ENCODE measurements around the gene C19orf67.

C19orf67 gene

DNA sequence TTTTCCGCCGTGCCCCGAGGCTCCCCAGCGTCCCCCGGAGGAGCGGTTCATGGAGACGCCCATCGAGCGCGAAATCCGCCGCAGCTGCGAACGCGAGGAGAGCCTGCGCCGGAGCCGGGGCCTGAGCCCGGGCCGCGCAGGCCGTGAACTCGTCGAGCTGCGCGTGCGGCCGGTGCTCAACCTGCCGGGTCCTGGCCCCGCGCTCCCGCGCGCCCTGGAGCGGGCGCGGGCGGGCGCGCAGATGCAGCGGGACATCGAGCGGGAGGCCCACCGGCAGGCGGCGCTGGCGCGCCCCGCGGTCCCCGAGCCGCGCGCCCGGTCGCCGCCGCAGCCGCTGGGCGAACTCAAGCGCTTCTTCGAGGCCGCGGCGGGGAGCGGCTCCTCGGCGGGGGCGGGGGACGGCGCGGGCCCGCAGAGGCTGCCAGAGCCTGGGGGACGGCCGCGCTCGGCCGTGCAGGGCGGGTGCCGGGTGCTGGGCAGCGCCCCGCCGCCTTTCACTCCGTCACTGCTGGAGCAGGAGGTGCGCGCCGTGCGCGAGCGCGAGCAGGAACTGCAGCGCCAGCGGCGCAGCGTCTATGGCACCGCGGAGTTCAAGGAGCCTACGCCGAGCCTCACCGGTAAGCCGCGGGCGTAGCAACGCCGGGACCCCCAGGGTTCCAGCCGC, 12.2 kb downstream of the C19orf67 start:
- DNase-seq (ENCODE audit: low read depth), result peak; percentile 47
- peak overlapping the region; percentile 62 for H3K4me3 ChIP-seq (ENCODE audit: low read depth, low read length)
- TF ChIP-seq, protein P1, sequence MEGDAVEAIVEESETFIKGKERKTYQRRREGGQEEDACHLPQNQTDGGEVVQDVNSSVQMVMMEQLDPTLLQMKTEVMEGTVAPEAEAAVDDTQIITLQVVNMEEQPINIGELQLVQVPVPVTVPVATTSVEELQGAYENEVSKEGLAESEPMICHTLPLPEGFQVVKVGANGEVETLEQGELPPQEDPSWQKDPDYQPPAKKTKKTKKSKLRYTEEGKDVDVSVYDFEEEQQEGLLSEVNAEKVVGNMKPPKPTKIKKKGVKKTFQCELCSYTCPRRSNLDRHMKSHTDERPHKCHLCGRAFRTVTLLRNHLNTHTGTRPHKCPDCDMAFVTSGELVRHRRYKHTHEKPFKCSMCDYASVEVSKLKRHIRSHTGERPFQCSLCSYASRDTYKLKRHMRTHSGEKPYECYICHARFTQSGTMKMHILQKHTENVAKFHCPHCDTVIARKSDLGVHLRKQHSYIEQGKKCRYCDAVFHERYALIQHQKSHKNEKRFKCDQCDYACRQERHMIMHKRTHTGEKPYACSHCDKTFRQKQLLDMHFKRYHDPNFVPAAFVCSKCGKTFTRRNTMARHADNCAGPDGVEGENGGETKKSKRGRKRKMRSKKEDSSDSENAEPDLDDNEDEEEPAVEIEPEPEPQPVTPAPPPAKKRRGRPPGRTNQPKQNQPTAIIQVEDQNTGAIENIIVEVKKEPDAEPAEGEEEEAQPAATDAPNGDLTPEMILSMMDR (IDR thresholded peaks at IDR 0.05; ENCODE audit: control insufficient read depth, extremely low read depth, insufficient read depth), result peak; percentile 76

DNA sequence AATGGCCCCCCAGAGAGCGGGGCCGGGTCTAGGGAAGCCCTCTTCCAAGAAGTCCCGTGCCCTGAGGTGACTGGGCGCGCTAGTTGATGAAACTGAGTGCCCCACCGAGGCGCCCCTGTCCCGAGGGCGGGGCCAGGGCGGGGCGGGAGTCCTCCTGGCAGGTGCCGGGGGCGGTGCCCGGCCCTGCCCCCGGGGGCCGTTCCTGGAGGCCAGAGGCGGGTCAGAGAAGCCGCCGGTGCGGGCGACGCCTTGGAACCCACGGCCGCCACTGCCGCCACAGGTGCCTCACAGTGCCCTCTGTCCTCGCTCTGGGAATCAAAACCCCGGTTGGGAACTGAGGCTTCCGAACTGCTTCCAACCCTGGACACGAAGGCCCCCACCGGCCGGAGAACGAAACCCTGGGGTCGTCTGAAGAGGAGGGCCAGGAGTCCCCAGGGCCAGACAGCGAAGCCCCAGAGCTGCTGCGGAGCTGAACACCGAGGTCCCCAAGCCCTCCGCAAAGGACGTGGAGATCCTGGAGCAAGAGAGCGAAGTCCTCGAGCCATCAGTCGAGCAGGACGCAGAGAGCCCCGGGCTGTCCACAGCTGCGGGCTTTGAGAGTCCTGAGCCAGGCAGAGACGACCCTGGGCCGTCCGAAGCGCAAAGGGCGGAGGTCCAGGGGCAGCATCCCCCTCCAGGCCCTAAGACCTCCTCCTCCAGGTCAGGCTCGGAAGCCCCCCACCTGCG, 12.9 kb downstream of the C19orf67 start, which contains the start of gene MISP3:
MISP3 (plus strand) TSS at position 252 of the 726 bp plus-strand sequence. CDS start 524 bp downstream, outside the sequence.
- H3K4me3 ChIP-seq (ENCODE audit: low read depth, low read length), result peak within 1 kb of the TSS; percentile 62
- TF ChIP-seq, protein P1 (IDR thresholded peaks at IDR 0.05; ENCODE audit: control insufficient read depth, extremely low read depth, insufficient read depth), result no peak
- no peak for DNase-seq (ENCODE audit: low read depth)

DNA sequence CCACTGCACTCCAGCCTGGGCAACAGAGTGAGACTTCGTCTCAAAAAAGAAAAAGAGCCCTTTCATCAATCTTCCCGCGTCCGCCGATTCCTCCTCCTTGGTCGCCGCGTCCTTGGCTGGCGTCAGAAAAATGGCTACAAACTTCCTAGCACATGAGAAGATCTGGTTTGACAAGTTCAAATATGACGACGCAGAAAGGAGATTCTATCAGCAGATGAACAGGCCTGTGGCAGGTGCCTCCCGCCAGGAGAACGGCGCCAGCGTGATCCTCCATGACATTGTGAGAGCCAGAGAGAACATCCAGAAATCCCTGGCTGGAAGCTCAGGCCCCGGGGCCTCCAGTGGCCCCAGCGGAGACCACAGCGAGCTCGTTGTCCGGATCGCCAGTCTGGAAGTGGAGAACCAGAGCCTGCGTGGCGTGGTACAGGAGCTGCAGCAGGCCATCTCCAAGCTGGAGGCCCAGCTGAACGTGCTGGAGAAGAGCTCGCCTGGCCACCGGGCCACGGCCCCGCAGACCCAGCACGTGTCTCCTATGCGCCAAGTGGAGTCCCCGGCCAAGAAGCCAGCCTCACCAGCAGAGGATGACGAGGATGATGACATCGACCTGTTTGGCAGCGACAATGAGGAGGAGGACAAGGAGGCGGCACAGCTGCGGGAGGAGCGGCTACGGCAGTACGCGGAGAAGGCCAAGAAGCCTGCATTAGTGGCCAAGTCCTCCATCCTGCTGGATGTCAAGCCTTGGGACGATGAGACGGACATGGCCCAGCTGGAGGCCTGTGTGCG, 15.1 kb downstream of the C19orf67 start:
- TF ChIP-seq, protein P1 (IDR thresholded peaks at IDR 0.05; ENCODE audit: control insufficient read depth, extremely low read depth, insufficient read depth), result no peak
- DNase-seq (ENCODE audit: low read depth), result no peak
- no peak overlapping the region for H3K4me3 ChIP-seq (ENCODE audit: low read depth, low read length)

DNA sequence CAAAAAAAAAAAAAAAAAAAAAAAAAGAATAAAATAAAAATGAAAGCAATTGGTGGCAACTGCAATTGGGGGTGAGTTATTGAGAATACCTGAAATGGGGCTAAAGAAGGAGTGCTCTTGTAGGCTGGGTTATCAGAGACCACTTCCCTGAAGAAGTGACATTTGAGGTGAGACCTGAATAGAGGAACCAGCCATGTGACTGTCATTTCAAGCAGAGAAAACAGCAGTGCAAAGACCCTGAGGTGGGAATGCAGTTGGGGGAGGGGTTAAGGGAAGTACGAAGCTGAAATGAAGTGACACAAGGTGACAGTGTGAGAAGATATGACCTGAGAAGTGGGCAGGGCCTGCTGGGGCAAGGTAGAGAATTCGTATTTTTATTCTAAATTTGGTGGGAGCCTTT, 19.4 kb downstream of the C19orf67 start:
- TF ChIP-seq, protein P1 (IDR thresholded peaks at IDR 0.05; ENCODE audit: control insufficient read depth, extremely low read depth, insufficient read depth), result no peak
- H3K4me3 ChIP-seq (ENCODE audit: low read depth, low read length), result no peak overlapping the region
- no peak for DNase-seq (ENCODE audit: low read depth)

DNA sequence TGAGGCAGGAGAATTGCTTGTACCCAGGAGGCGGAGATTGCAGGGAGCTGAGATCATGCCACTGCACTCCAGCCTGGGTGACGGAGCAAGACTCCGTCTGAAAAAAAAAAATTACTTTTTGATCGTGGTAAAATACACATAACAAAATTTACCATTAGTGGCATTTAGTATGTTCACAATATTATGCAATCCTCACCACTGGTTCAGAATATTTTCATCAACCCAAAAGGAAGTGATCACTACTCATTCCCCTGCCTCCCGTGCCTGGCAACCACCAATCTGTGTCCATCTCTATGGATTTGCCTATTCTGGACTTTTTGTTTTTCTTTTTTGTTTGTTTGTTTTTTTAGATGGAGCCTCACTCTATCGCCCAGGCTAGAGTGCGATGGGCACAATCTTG, 22.5 kb downstream of the C19orf67 start:
- H3K4me3 ChIP-seq (ENCODE audit: low read depth, low read length), result no peak overlapping the region
- DNase-seq (ENCODE audit: low read depth), result no peak
- TF ChIP-seq, protein P1 (IDR thresholded peaks at IDR 0.05; ENCODE audit: control insufficient read depth, extremely low read depth, insufficient read depth), result no peak

DNA sequence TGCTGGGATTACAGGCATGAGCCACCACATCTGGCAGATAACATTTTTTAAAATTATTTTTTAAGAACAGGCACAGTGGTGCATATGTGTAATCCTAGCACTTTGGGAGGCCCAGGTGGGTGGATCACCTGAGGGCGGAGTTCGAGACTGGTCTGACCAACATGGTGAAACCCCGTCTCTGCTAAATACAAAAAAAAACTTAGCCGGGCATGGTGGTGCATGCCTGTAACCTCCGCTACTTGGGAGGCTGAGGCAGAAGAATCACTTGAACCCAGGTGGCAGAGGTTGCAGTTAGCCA, 23.1 kb downstream of the C19orf67 start:
- TF ChIP-seq, protein P1 (IDR thresholded peaks at IDR 0.05; ENCODE audit: control insufficient read depth, extremely low read depth, insufficient read depth), result no peak
- DNase-seq (ENCODE audit: low read depth), result no peak
- H3K4me3 ChIP-seq (ENCODE audit: low read depth, low read length), result no peak overlapping the region

Measured in LNCaP clone FGC (cell line).